ENCODE data around the gene CERS4. TPM values are rescaled to one million over a fixed set of nuclear protein-coding genes. Genes with fewer than 3 reads are reported as not detected.
A peak's percentile ranks its signal among the peaks of the same experiment; 100 is the strongest.
"Not testable (repeated sequence)": the region's sequence is repeated elsewhere in the genome, so short reads cannot be mapped to it uniquely, and the experiment has no call there.

CERS4 gene
- total RNA-seq, 1 experiment from 2014 or later, result 7.2 TPM

DNA sequence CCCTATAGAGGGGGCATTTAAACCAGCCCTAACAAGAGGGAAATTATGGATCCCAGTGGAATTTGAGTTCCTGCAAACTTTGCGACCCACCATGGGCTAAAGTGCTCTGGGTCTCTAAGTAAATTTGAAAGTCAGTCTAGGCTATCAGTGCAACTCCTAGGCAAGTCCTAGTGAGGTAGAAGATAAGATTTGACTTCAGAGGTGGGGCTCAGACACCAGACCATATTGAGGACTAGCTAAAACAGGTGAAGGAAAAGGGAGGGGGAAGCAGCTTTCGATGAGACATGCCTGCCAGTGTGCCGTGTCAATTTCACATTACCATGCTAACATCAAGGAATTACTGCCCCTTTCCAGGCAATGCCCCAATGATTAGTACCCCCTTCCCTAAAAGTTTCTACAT, 60.6 kb downstream of the CERS4 start:
- peak in 1 of 2 experiments; percentile 32 for DNase-seq
- no peaks in the 10 kb centered on the region for H3K27me3 ChIP-seq (ENCODE audit: insufficient read depth, low read depth)
- H3K36me3 ChIP-seq (ENCODE audit: low read depth), result no peaks in the 10 kb centered on the region
- TF ChIP-seq EZH2 (IDR thresholded peaks at IDR 0.05; ENCODE audit: low read depth), result no peak
- TF ChIP-seq, protein P1, sequence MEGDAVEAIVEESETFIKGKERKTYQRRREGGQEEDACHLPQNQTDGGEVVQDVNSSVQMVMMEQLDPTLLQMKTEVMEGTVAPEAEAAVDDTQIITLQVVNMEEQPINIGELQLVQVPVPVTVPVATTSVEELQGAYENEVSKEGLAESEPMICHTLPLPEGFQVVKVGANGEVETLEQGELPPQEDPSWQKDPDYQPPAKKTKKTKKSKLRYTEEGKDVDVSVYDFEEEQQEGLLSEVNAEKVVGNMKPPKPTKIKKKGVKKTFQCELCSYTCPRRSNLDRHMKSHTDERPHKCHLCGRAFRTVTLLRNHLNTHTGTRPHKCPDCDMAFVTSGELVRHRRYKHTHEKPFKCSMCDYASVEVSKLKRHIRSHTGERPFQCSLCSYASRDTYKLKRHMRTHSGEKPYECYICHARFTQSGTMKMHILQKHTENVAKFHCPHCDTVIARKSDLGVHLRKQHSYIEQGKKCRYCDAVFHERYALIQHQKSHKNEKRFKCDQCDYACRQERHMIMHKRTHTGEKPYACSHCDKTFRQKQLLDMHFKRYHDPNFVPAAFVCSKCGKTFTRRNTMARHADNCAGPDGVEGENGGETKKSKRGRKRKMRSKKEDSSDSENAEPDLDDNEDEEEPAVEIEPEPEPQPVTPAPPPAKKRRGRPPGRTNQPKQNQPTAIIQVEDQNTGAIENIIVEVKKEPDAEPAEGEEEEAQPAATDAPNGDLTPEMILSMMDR (conservative IDR thresholded peaks at IDR 0.05), result no peak
- no peaks in the 10 kb centered on the region for H3K79me2 ChIP-seq (ENCODE audit: low read depth)
- no peaks in the 10 kb centered on the region for H3K9me3 ChIP-seq (ENCODE audit: insufficient read depth, low read depth)
- no peak overlapping the region for H3K4me3 ChIP-seq
- no peak overlapping the region for H3K27ac ChIP-seq
- no peaks in the 10 kb centered on the region for H3K9me2 ChIP-seq (ENCODE audit: insufficient read depth)
- no peaks in the 10 kb centered on the region for H4K20me1 ChIP-seq (ENCODE audit: insufficient read depth)
- peak overlapping the region; percentile 97 for H3K4me2 ChIP-seq
- no peak overlapping the region for H2AFZ ChIP-seq
- intact Hi-C loops (cut with micrococcal nuclease; ENCODE audit: unreplicated experiment), result loop anchor here (5.0 kb wide), 1 partner anchor 313 kb away; no protein-coding TSS in a partner anchor
- peaks cover 4% of the 10 kb centered on the region for H3F3A ChIP-seq (ENCODE audit: insufficient read depth, low read depth)
- no TSS peak for BruUV-seq (replicated peaks)
- CTCF ChIA-PET, result interaction anchor here (0.6 kb wide), 1 partner anchor 182 kb away, joined by 17 read pairs; no protein-coding TSS in a partner anchor
- POLR2A ChIA-PET (ENCODE audit: unreplicated experiment), result interaction anchor here (0.6 kb wide), 1 partner anchor 245 kb away, joined by 8 read pairs; no protein-coding TSS in a partner anchor
- 0 out of 2 replicates have a peak, but pooled peaks cover 4% of the 10 kb centered on the region for H3K4me1 ChIP-seq (replicated peaks; ENCODE audit: insufficient read depth)

DNA sequence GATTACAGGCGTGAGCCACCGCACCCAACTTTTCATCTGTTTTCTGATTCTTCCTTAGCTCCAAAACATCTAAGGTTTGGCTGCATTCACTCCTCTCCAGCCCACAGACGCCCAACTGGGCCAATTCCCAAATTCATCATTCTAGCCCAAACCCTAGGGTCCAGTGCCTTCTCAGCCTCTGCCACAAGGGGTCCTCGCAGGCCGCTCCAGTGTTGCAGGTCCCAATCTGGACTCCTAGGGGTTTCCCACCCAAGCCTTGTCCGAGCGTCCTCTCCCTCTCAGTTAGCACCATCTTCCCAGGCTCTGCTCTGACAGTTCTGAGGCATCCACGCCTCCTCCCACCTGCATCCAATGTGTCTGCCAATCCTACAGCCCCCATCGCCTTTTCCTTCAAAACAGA, 67.3 kb downstream of the CERS4 start:
- H3K4me3 ChIP-seq; H4K20me1 ChIP-seq (ENCODE audit: insufficient read depth); H3K9me2 ChIP-seq (ENCODE audit: insufficient read depth); H3K79me2 ChIP-seq (ENCODE audit: low read depth); H3K9me3 ChIP-seq (ENCODE audit: insufficient read depth, low read depth); CTCF ChIA-PET; intact Hi-C loops (cut with micrococcal nuclease; ENCODE audit: unreplicated experiment); H3K36me3 ChIP-seq (ENCODE audit: low read depth); BruUV-seq (replicated peaks); H3K27ac ChIP-seq; H3K27me3 ChIP-seq (ENCODE audit: insufficient read depth, low read depth); H2AFZ ChIP-seq; DNase-seq; H3F3A ChIP-seq (ENCODE audit: insufficient read depth, low read depth); POLR2A ChIA-PET (ENCODE audit: unreplicated experiment); H3K4me2 ChIP-seq; H3K4me1 ChIP-seq (replicated peaks; ENCODE audit: insufficient read depth): not testable (repeated sequence)

DNA sequence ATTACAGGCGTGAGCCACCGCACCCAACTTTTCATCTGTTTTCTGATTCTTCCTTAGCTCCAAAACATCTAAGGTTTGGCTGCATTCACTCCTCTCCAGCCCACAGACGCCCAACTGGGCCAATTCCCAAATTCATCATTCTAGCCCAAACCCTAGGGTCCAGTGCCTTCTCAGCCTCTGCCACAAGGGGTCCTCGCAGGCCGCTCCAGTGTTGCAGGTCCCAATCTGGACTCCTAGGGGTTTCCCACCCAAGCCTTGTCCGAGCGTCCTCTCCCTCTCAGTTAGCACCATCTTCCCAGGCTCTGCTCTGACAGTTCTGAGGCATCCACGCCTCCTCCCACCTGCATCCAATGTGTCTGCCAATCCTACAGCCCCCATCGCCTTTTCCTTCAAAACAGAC, 82.2 kb downstream of the CERS4 start:
- H3K9me3 ChIP-seq (ENCODE audit: insufficient read depth, low read depth); H3K36me3 ChIP-seq (ENCODE audit: low read depth); H2AFZ ChIP-seq; H3K79me2 ChIP-seq (ENCODE audit: low read depth); H3F3A ChIP-seq (ENCODE audit: insufficient read depth, low read depth); POLR2A ChIA-PET (ENCODE audit: unreplicated experiment); H3K27ac ChIP-seq; intact Hi-C loops (cut with micrococcal nuclease; ENCODE audit: unreplicated experiment); H4K20me1 ChIP-seq (ENCODE audit: insufficient read depth); H3K9me2 ChIP-seq (ENCODE audit: insufficient read depth); H3K4me3 ChIP-seq; H3K4me2 ChIP-seq; CTCF ChIA-PET; H3K27me3 ChIP-seq (ENCODE audit: insufficient read depth, low read depth); H3K4me1 ChIP-seq (replicated peaks; ENCODE audit: insufficient read depth); DNase-seq; BruUV-seq (replicated peaks): not testable (repeated sequence)

DNA sequence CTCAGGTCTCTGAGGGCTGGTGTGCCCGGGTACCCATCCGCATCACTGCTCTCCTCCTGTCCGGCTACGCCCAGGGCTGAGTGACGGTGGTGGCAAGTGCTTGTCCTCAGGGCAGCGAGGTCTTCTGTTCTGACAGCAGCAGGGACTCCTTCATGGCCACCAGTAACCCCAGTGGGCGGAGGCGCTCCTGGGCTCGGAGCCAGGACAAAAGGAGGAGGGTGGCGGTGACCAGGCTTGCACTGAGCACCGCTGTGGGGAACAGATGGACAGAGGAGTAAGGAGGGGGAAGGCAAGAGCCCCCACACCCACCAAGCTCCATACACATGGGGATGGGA, 93.2 kb downstream of the CERS4 start:
- Histone ChIP-seq H4K20me1 (ENCODE audit: insufficient read depth) (no peaks in the 10 kb centered on the region), H3K79me2 (ENCODE audit: low read depth) (peaks cover 9% of the 10 kb centered on the region), H3K27ac (no peak overlapping the region), H2AFZ (no peak overlapping the region), H3F3A (ENCODE audit: insufficient read depth, low read depth) (peaks cover 15% of the 10 kb centered on the region; the same call in 1 of the 2 replicates), H3K4me1 (replicated peaks; ENCODE audit: insufficient read depth) (peaks cover 6% of the 10 kb centered on the region; the same call in 1 of the 2 replicates), H3K36me3 (ENCODE audit: low read depth) (no peaks in the 10 kb centered on the region), H3K27me3 (ENCODE audit: insufficient read depth, low read depth) (no peaks in the 10 kb centered on the region), H3K4me3 (no peak overlapping the region), H3K9me2 (ENCODE audit: insufficient read depth) (no peaks in the 10 kb centered on the region), H3K9me3 (ENCODE audit: insufficient read depth, low read depth) (no peaks in the 10 kb centered on the region), H3K4me2 (no peak overlapping the region)
- ChIA-PET POLR2A (ENCODE audit: unreplicated experiment) (no interaction called here), CTCF (no interaction called here)
- intact Hi-C loops (cut with micrococcal nuclease; ENCODE audit: unreplicated experiment), result no loop called here
- BruUV-seq (replicated peaks), result no TSS peak
- TF ChIP-seq EZH2 (IDR thresholded peaks at IDR 0.05; ENCODE audit: low read depth), result no peak
- TF ChIP-seq, protein P1 (conservative IDR thresholded peaks at IDR 0.05), result no peak
- DNase-seq, result no peak
